SK-N-SH treated with all-trans-retinoic acid at 6 μM for 48 hours (cell line): ENCODE measurements around the gene ADAMTSL3.

Experiments used
- OSR1 ChIP-seq: fragments of 250-450 bp; sonication (Bioruptor Pico); IDR thresholded peaks from 2 replicates; pipeline ENCODE4 v1.8.0; 2022; ENCODE audit warnings: moderate library complexity, mild to moderate bottlenecking, inconsistent platforms
- TOX ChIP-seq: fragments of 250-450 bp; sonication (Bioruptor Pico); IDR thresholded peaks from 2 replicates; pipeline ENCODE4 v1.8.0; 2021; ENCODE audit warnings: mild to moderate bottlenecking, moderate library complexity, borderline replicate concordance
- ZC3H10 ChIP-seq: fragments of 250-450 bp; sonication (Bioruptor Pico); IDR thresholded peaks from 2 replicates; pipeline ENCODE4 v1.5.1; 2021; ENCODE audit warnings: mild to moderate bottlenecking, moderate library complexity
- ZNF70 ChIP-seq: fragments of 450-650 bp; formaldehyde crosslinking; IDR thresholded peaks from 2 replicates; pipeline ENCODE4 v1.5.0; 2020; ENCODE audit warnings: mild to moderate bottlenecking, moderate library complexity

GRCh38 chr15:83935774-83936173, 281.9 kb downstream of the ADAMTSL3 start:
- TF ChIP-seq ZC3H10: no peak
- no peak for TF ChIP-seq ZNF70
- TF ChIP-seq OSR1 (CRISPR knock-in tag): no peak
- TF ChIP-seq TOX: no peak
